ENCODE measurements around the gene KCNJ5. TPM values are rescaled to one million over a fixed set of nuclear protein-coding genes. Genes with fewer than 3 reads are reported as not detected.

The KCNJ5 gene
- total RNA-seq, 1 experiment from 2014 or later = 0.22 TPM

- Mint-ChIP-seq H3K36me3 (no peaks in the 10 kb centered on the region), H3K27me3 (ENCODE audit: low read depth) (peaks cover 59% of the 10 kb centered on the region), H3K9me3 (no peaks in the 10 kb centered on the region), H3K4me3 (no peak overlapping the region), H3K27ac (no peak overlapping the region), H3K4me1 (peaks cover 7% of the 10 kb centered on the region)
- no peak for TF ChIP-seq GRHL2 (CRISPR knock-in tag; IDR thresholded peaks at IDR 0.05; ENCODE audit: insufficient replicate concordance, severe bottlenecking)
- no peak for TF ChIP-seq RORB (CRISPR knock-in tag; IDR thresholded peaks at IDR 0.05)
- no peak for TF ChIP-seq ZNF423 (CRISPR knock-in tag; IDR thresholded peaks at IDR 0.05)
- no peak for TF ChIP-seq ZNF396 (CRISPR knock-in tag; IDR thresholded peaks at IDR 0.05; ENCODE audit: borderline replicate concordance)
- TF ChIP-seq ZNF219 (CRISPR knock-in tag; IDR thresholded peaks at IDR 0.05; ENCODE audit: borderline replicate concordance) = no peak
- TF ChIP-seq ARID4B (CRISPR knock-in tag; IDR thresholded peaks at IDR 0.05; ENCODE audit: borderline replicate concordance) = no peak
- no peak for TF ChIP-seq FOXK1 (CRISPR knock-in tag; IDR thresholded peaks at IDR 0.05)
- TF ChIP-seq NFE2L1 (CRISPR knock-in tag; IDR thresholded peaks at IDR 0.05) = no peak
- no peak for TF ChIP-seq KAT7 (CRISPR knock-in tag; IDR thresholded peaks at IDR 0.05; ENCODE audit: borderline replicate concordance)
- no peak for TF ChIP-seq RELA (CRISPR knock-in tag; IDR thresholded peaks at IDR 0.05; ENCODE audit: borderline replicate concordance)
- TF ChIP-seq PRRX2 (CRISPR knock-in tag; IDR thresholded peaks at IDR 0.05) = no peak
- TF ChIP-seq AFF4 (CRISPR knock-in tag; IDR thresholded peaks at IDR 0.05; ENCODE audit: borderline replicate concordance) = no peak
- TF ChIP-seq TEAD4 (CRISPR knock-in tag; IDR thresholded peaks at IDR 0.05) = no peak
- TF ChIP-seq ERG (CRISPR knock-in tag; IDR thresholded peaks at IDR 0.05) = no peak
- no peak for TF ChIP-seq STAT6 (CRISPR knock-in tag; conservative IDR thresholded peaks at IDR 0.05; ENCODE audit: low read depth)
- DNase-seq (ENCODE audit: low spot score) (no peak), ATAC-seq (peak; percentile 72)
- ChIA-PET POLR2A (no interaction called here), CTCF (interaction anchor here (0.6 to 3.0 kb wide), 7 partner anchors 7 to 707 kb away, joined by 4 to 18 read pairs (median 5); no protein-coding TSS in a partner anchor)
These were observed 11.3 kb upstream of the KCNJ5 start for GRCh38 chr11:128879817-128880216.

Data from WTC11 (cell line).